HEK293 (cell line): ENCODE measurements around the gene RGS6.

Source experiments
- CTCF ChIA-PET: fragments of 350-600 bp; formaldehyde crosslinking; extraction: SDS; loops from one replicate; lab custom pipeline; 2021; ENCODE audit warnings: antibody characterized with exemption; lab: Yijun Ruan, JAX
- POLR2A ChIA-PET: fragments of 300-600 bp; formaldehyde crosslinking; extraction: SDS; loops from one replicate; lab custom pipeline; 2020; ENCODE audit warnings: antibody characterized with exemption, inconsistent platforms; lab: Yijun Ruan, JAX
- H3K27ac ChIP-seq: fragments of 200-500 bp; sonication (Bioruptor generic); 2 replicates; pipeline ENCODE4 v1.5.1; 2014; ENCODE audit warnings: low read depth, low read length, control low read depth, inconsistent platforms; ENCODE audit errors: extremely low read depth
- H3K36me3 ChIP-seq, 2 experiments: fragments of 200-500 bp in 1 of 2; sonication (Bioruptor generic) in 1 of 2; 1 replicate in 1 of 2; 2 replicates in 1 of 2; pipeline ENCODE4 v1.5.1; 2014 to 2017; ENCODE audit warnings: inconsistent platforms in 2 of 2, low read length in 2 of 2; ENCODE audit not compliant: control insufficient read depth in 2 of 2, insufficient read depth in 1 of 2
- H3K4me1 ChIP-seq: fragments of 200-500 bp; sonication (Bioruptor generic); 2 replicates; pipeline ENCODE4 v1.5.1; 2014; ENCODE audit warnings: mild to moderate bottlenecking, low read length, inconsistent platforms; ENCODE audit not compliant: control insufficient read depth, insufficient read depth
- H3K4me3 ChIP-seq: 2 replicates; pipeline ENCODE4 v1.5.1; 2011; ENCODE audit warnings: low read depth, mild to moderate bottlenecking, control low read depth, low read length, moderate library complexity
- H3K9me3 ChIP-seq: fragments of 200-500 bp; sonication (Bioruptor generic); 2 replicates; pipeline ENCODE4 v1.5.1; 2014; ENCODE audit warnings: low read depth, low read length, inconsistent platforms; ENCODE audit not compliant: control insufficient read depth, insufficient read depth
- HOXD13 ChIP-seq: sonication (generic); formaldehyde crosslinking; IDR thresholded peaks from 2 replicates; pipeline ENCODE4 v1.8.0; 2022; ENCODE audit warnings: missing genetic modification reagents, borderline replicate concordance
- PRDM10 ChIP-seq: fragments of 450-650 bp; formaldehyde crosslinking; IDR thresholded peaks from 2 replicates; pipeline ENCODE4 v1.5.1; 2016; ENCODE audit warnings: missing biosample characterization, missing genetic modification characterization
- SCRT2 ChIP-seq: fragments of 450-650 bp; formaldehyde crosslinking; IDR thresholded peaks from 2 replicates; pipeline ENCODE4 v1.5.1; 2016; ENCODE audit warnings: missing biosample characterization, missing genetic modification characterization
- ZNF214 ChIP-seq: fragments of 450-650 bp; formaldehyde crosslinking; IDR thresholded peaks from 2 replicates; pipeline ENCODE4 v1.5.1; 2017; ENCODE audit warnings: missing biosample characterization, mild to moderate bottlenecking, missing genetic modification characterization, borderline replicate concordance
- ZNF292 ChIP-seq: fragments of 450-650 bp; formaldehyde crosslinking; IDR thresholded peaks from 2 replicates; pipeline ENCODE4 v1.5.1; 2016; ENCODE audit warnings: low read depth, missing biosample characterization, missing genetic modification characterization, borderline replicate concordance
- ZNF311 ChIP-seq: fragments of 450-650 bp; formaldehyde crosslinking; IDR thresholded peaks from 2 replicates; pipeline ENCODE4 v1.5.1; 2017; ENCODE audit warnings: missing biosample characterization, missing genetic modification characterization, borderline replicate concordance
- ZNF391 ChIP-seq: fragments of 450-650 bp; formaldehyde crosslinking; IDR thresholded peaks from 2 replicates; pipeline ENCODE4 v1.5.1; 2016; ENCODE audit warnings: low read depth, missing biosample characterization, missing genetic modification characterization, borderline replicate concordance
- ZNF416 ChIP-seq: fragments of 450-650 bp; formaldehyde crosslinking; IDR thresholded peaks from 2 replicates; pipeline ENCODE4 v1.5.1; 2016; ENCODE audit warnings: missing biosample characterization, missing genetic modification characterization
- ZNF473 ChIP-seq: fragments of 450-650 bp; formaldehyde crosslinking; IDR thresholded peaks from 2 replicates; pipeline ENCODE4 v1.5.1; 2017; ENCODE audit warnings: missing biosample characterization, missing genetic modification characterization
- ZNF518A ChIP-seq: fragments of 450-650 bp; formaldehyde crosslinking; conservative IDR thresholded peaks from 2 replicates; pipeline ENCODE4 v1.5.1; 2016; ENCODE audit warnings: low read depth, missing biosample characterization, missing genetic modification characterization
- ZNF660 ChIP-seq: fragments of 450-650 bp; IDR thresholded peaks from 2 replicates; pipeline ENCODE4 v1.5.1; 2018; ENCODE audit warnings: missing biosample characterization, mild to moderate bottlenecking, missing genetic modification characterization

RGS6 gene

GRCh38 chr14:71970272-71970671 is 38.0 kb downstream of the RGS6 start:
- ChIA-PET CTCF (interaction anchor here (0.6 kb wide), 1 partner anchor 108 kb away, joined by 4 read pairs; no protein-coding TSS in a partner anchor), POLR2A (no interaction called here)
- H3K36me3 ChIP-seq: no peaks in the 10 kb centered on the region
- no peaks in the 10 kb centered on the region for H3K4me1 ChIP-seq
- H3K4me3 ChIP-seq: no peak overlapping the region
- no peak overlapping the region for H3K27ac ChIP-seq
- peak; percentile 45 for TF ChIP-seq SCRT2 (tag by site-specific recombination)
- no peak for TF ChIP-seq ZNF473 (tag by site-specific recombination)
- H3K9me3 ChIP-seq: no peaks in the 10 kb centered on the region

- POLR2A ChIA-PET: no interaction called here
- CTCF ChIA-PET: interaction anchor here (0.7 kb wide), 1 partner anchor 52 kb away, joined by 3 read pairs; no protein-coding TSS in a partner anchor
Measured at GRCh38 chr14:71985538-71986189, 53.4 kb downstream of the RGS6 start.

More at GRCh38 chr14:71985538-71986189, 53.4 kb downstream of the RGS6 start:
- Histone ChIP-seq H3K4me3 (no peak overlapping the region), H3K9me3 (no peaks in the 10 kb centered on the region), H3K4me1 (peaks cover 6% of the 10 kb centered on the region), H3K27ac (no peak overlapping the region), H3K36me3 (no peaks in the 10 kb centered on the region)
- no peak for TF ChIP-seq ZNF518A (tag by site-specific recombination)
- TF ChIP-seq ZNF311 (tag by site-specific recombination): no peak
- TF ChIP-seq ZNF292 (tag by site-specific recombination): no peak
- TF ChIP-seq ZNF416: no peak
- no peak for TF ChIP-seq ZNF214 (tag by site-specific recombination)
- TF ChIP-seq PRDM10 (tag by site-specific recombination): 0 out of 2 replicates have a peak, but pooled peaks have one; percentile 19
- no peak for TF ChIP-seq ZNF660
- TF ChIP-seq ZNF391 (tag by site-specific recombination): no peak
- no peak for TF ChIP-seq HOXD13 (CRISPR knock-in tag)
